ENCODE data around the gene IGFL2.

The IGFL2 gene

GRCh38 chr19:46144756-46145155, 3.3 kb upstream of the IGFL2 start:
- H3F3A ChIP-seq (ENCODE audit: insufficient read depth, low read length) = no peaks in the 10 kb centered on the region
- H3K4me1 ChIP-seq (ENCODE audit: low read length) = no peaks in the 10 kb centered on the region
- H3K4me3 ChIP-seq (ENCODE audit: low read length) = no peak overlapping the region
- DNase-seq = no peak
- H3K27ac ChIP-seq (ENCODE audit: low read length) = no peak overlapping the region
- no peaks in the 10 kb centered on the region for H4K20me1 ChIP-seq (ENCODE audit: insufficient read depth, low read length)
- H3K9me3 ChIP-seq (replicated peaks; ENCODE audit: insufficient read depth, low read length) = no peaks in the 10 kb centered on the region
- H2AFZ ChIP-seq (ENCODE audit: low read length) = no peak overlapping the region
- peaks cover 59% of the 10 kb centered on the region for H3K27me3 ChIP-seq (replicated peaks; ENCODE audit: insufficient read depth, low read length)
- H3K36me3 ChIP-seq (replicated peaks; ENCODE audit: insufficient read depth, low read length) = no peaks in the 10 kb centered on the region
- H3K79me2 ChIP-seq (ENCODE audit: low read length) = no peaks in the 10 kb centered on the region
- no peak overlapping the region for H3K9ac ChIP-seq (ENCODE audit: low read length)
- H3K9me2 ChIP-seq (replicated peaks; ENCODE audit: insufficient read depth, low read length) = no peaks in the 10 kb centered on the region
- no peak overlapping the region for H3K4me2 ChIP-seq (ENCODE audit: low read depth, low read length)
- no peak for TF ChIP-seq EZH2 (optimal IDR thresholded peaks at IDR 0.05; ENCODE audit: low read depth, low read length)
- TF ChIP-seq EZH2phosphoT487 (IDR thresholded peaks at IDR 0.05; ENCODE audit: low read length) = no peak
- no peak for TF ChIP-seq CTCF (IDR thresholded peaks at IDR 0.05; ENCODE audit: low read length)

- Histone ChIP-seq H3K4me2 (ENCODE audit: low read depth, low read length) (no peak overlapping the region), H3K79me2 (ENCODE audit: low read length) (no peaks in the 10 kb centered on the region), H3K9me3 (replicated peaks; ENCODE audit: insufficient read depth, low read length) (no peaks in the 10 kb centered on the region), H2AFZ (ENCODE audit: low read length) (no peak overlapping the region), H3K4me3 (ENCODE audit: low read length) (no peak overlapping the region), H4K20me1 (ENCODE audit: insufficient read depth, low read length) (no peaks in the 10 kb centered on the region), H3K4me1 (ENCODE audit: low read length) (no peaks in the 10 kb centered on the region), H3K9ac (ENCODE audit: low read length) (no peak overlapping the region), H3K27me3 (replicated peaks; ENCODE audit: insufficient read depth, low read length) (peaks cover 55% of the 10 kb centered on the region), H3F3A (ENCODE audit: insufficient read depth, low read length) (no peaks in the 10 kb centered on the region), H3K36me3 (replicated peaks; ENCODE audit: insufficient read depth, low read length) (no peaks in the 10 kb centered on the region), H3K27ac (ENCODE audit: low read length) (no peak overlapping the region), H3K9me2 (replicated peaks; ENCODE audit: insufficient read depth, low read length) (no peaks in the 10 kb centered on the region)
- TF ChIP-seq EZH2phosphoT487 (IDR thresholded peaks at IDR 0.05; ENCODE audit: low read length) (no peak), EZH2 (optimal IDR thresholded peaks at IDR 0.05; ENCODE audit: low read depth, low read length) (no peak), CTCF (IDR thresholded peaks at IDR 0.05; ENCODE audit: low read length) (no peak)
- no peak for DNase-seq
Observed at GRCh38 chr19:46147166-46147740, 785 bp upstream of the IGFL2 start.

- no peaks in the 10 kb centered on the region for H3K4me1 ChIP-seq (ENCODE audit: low read length)
- no peak overlapping the region for H3K4me2 ChIP-seq (ENCODE audit: low read depth, low read length)
- H3K36me3 ChIP-seq (replicated peaks; ENCODE audit: insufficient read depth, low read length) = no peaks in the 10 kb centered on the region
- no peak overlapping the region for H3K9ac ChIP-seq (ENCODE audit: low read length)
- H3K79me2 ChIP-seq (ENCODE audit: low read length) = no peaks in the 10 kb centered on the region
- H3K9me2 ChIP-seq (replicated peaks; ENCODE audit: insufficient read depth, low read length) = no peaks in the 10 kb centered on the region
- DNase-seq = no peak
- H3K27me3 ChIP-seq (replicated peaks; ENCODE audit: insufficient read depth, low read length) = peaks cover 31% of the 10 kb centered on the region
- H3F3A ChIP-seq (ENCODE audit: insufficient read depth, low read length) = no peaks in the 10 kb centered on the region
- H2AFZ ChIP-seq (ENCODE audit: low read length) = no peak overlapping the region
- H3K4me3 ChIP-seq (ENCODE audit: low read length) = no peak overlapping the region
- no peaks in the 10 kb centered on the region for H4K20me1 ChIP-seq (ENCODE audit: insufficient read depth, low read length)
- TF ChIP-seq EZH2phosphoT487 (IDR thresholded peaks at IDR 0.05; ENCODE audit: low read length) = no peak
- TF ChIP-seq EZH2 (optimal IDR thresholded peaks at IDR 0.05; ENCODE audit: low read depth, low read length) = no peak
- TF ChIP-seq CTCF (IDR thresholded peaks at IDR 0.05; ENCODE audit: low read length) = no peak
- no peak overlapping the region for H3K27ac ChIP-seq (ENCODE audit: low read length)
- H3K9me3 ChIP-seq (replicated peaks; ENCODE audit: insufficient read depth, low read length) = no peaks in the 10 kb centered on the region
Observed at GRCh38 chr19:46150606-46151005, 2.6 kb downstream of the IGFL2 start.

All from MM.1S (cell line).